HEK293T (cell line): ENCODE measurements around the gene RASSF4.

Source experiments
- CTCF ChIA-PET: fragments of 350-600 bp; formaldehyde crosslinking; extraction: SDS; loops from one replicate; lab custom pipeline; 2021; ENCODE audit warnings: antibody characterized with exemption, inconsistent platforms; lab: Yijun Ruan, JAX
- POLR2A ChIA-PET: fragments of 350-600 bp; formaldehyde crosslinking; extraction: SDS; loops from one replicate; lab custom pipeline; 2020; ENCODE audit warnings: antibody characterized with exemption, inconsistent platforms; lab: Yijun Ruan, JAX
- DNase-seq: peaks from one replicate; pipeline ENCODE4 v3.0.0; 2012; ENCODE audit warnings: mixed read lengths; ENCODE audit errors: extremely low spot score
- ARNT ChIP-seq: fragments of 450-650 bp; IDR thresholded peaks from 2 replicates; pipeline ENCODE4 v1.6.1; 2017; ENCODE audit warnings: mild to moderate bottlenecking
- BHLHE40 ChIP-seq: fragments of 450-650 bp; IDR thresholded peaks from 2 replicates; pipeline ENCODE4 v1.6.1; 2016; ENCODE audit warnings: mild to moderate bottlenecking, moderate library complexity, borderline replicate concordance
- CTBP1 ChIP-seq: fragments of 450-650 bp; IDR thresholded peaks from 2 replicates; pipeline ENCODE4 v1.6.1; 2016; ENCODE audit warnings: borderline replicate concordance
- ELF4 ChIP-seq: fragments of 450-650 bp; IDR thresholded peaks from 2 replicates; pipeline ENCODE4 v1.6.1; 2017; ENCODE audit warnings: antibody characterized with exemption
- FOXA1 ChIP-seq: fragments of 450-650 bp; IDR thresholded peaks from 2 replicates; pipeline ENCODE4 v1.6.1; 2016; ENCODE audit warnings: mild to moderate bottlenecking
- FOXK2 ChIP-seq: fragments of 450-650 bp; IDR thresholded peaks from 2 replicates; pipeline ENCODE4 v1.6.1; 2016; ENCODE audit warnings: mild to moderate bottlenecking
- FOXM1 ChIP-seq: fragments of 450-650 bp; IDR thresholded peaks from 2 replicates; pipeline ENCODE4 v1.6.1; 2017; ENCODE audit warnings: mild to moderate bottlenecking, borderline replicate concordance
- HDGF ChIP-seq: fragments of 450-650 bp; IDR thresholded peaks from 2 replicates; pipeline ENCODE4 v1.6.1; 2017; ENCODE audit warnings: antibody characterized with exemption, borderline replicate concordance
- L3MBTL2 ChIP-seq: fragments of 450-650 bp; conservative IDR thresholded peaks from 2 replicates; pipeline ENCODE4 v1.6.1; 2016; ENCODE audit warnings: mild to moderate bottlenecking
- LEF1 ChIP-seq: fragments of 450-650 bp; IDR thresholded peaks from 2 replicates; pipeline ENCODE4 v1.6.1; 2017; ENCODE audit warnings: mild to moderate bottlenecking, borderline replicate concordance
- NFRKB ChIP-seq: fragments of 450-650 bp; IDR thresholded peaks from 2 replicates; pipeline ENCODE4 v1.6.1; 2016; ENCODE audit warnings: mild to moderate bottlenecking, moderate library complexity
- PKNOX1 ChIP-seq: fragments of 450-650 bp; IDR thresholded peaks from 2 replicates; pipeline ENCODE4 v1.6.1; 2016
- SP1 ChIP-seq: fragments of 450-650 bp; IDR thresholded peaks from 2 replicates; pipeline ENCODE4 v1.6.1; 2017
- SUZ12 ChIP-seq: fragments of 450-650 bp; IDR thresholded peaks from 2 replicates; pipeline ENCODE4 v1.6.1; 2016; ENCODE audit warnings: mild to moderate bottlenecking
- TARDBP ChIP-seq: fragments of 450-650 bp; IDR thresholded peaks from 2 replicates; pipeline ENCODE4 v1.6.1; 2016
- ZNF384 ChIP-seq: fragments of 450-650 bp; IDR thresholded peaks from 2 replicates; pipeline ENCODE4 v1.6.1; 2016

The RASSF4 gene

DNA sequence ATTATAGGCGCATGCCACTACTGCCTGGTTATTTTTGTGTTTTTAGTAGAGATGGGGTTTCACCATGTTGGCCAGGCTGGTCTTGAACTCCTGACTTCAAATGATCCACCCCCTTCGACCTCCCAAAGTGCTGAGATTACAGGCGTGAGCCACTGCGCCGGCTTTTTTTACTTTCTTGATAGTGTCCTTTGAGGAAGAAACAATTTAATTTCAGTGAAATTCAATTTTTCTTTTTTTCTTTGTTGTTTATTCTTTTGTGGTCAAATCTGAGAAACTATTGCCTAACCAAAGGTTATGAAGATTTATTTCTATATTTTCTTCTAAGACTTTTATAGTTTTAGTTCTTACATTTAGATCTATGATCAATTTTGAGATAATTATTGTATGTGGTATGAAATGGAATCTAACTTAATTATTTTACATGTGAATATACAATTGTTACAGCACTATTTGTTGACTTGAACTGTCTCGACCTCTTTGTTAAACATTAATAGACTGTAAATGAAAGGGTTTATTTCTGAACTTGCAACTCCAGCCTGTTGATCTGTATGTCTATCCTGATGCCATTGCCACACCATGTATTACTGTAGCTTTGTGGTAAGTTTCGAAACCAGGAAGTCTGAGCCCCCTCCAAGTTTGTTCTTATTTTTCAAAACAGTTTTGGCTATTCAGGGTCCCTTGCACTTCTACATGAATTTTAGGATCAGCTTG lies 19.8 kb upstream of the RASSF4 start:
- ChIA-PET CTCF (no interaction called here), POLR2A (no interaction called here)
- no peak for TF ChIP-seq SUZ12
- no peak for TF ChIP-seq ZNF384
- TF ChIP-seq ELF4 = no peak
- DNase-seq = no peak

- TF ChIP-seq LEF1 (no peak), BHLHE40 (no peak), FOXK2 (no peak), TARDBP (no peak), ZNF384 (no peak), SUZ12 (no peak), FOXA1 (no peak), SP1 (no peak), HDGF (no peak), CTBP1 (no peak), FOXM1 (no peak), NFRKB (no peak), L3MBTL2 (no peak), ELF4 (no peak), ARNT (no peak), PKNOX1 (no peak)
- DNase-seq = no peak
These were observed 15.2 kb upstream of the RASSF4 start for GRCh38 chr10:44944354-44944753.

GRCh38 chr10:44946205-44946604 lies 13.4 kb upstream of the RASSF4 start:
- CTCF ChIA-PET = no interaction called here
- POLR2A ChIA-PET = no interaction called here
- TF ChIP-seq ZNF384 = no peak
- TF ChIP-seq FOXK2 = no peak
- TF ChIP-seq HDGF = no peak
- no peak for TF ChIP-seq PKNOX1
- no peak for TF ChIP-seq FOXM1
- TF ChIP-seq ARNT = no peak
- TF ChIP-seq SUZ12 = no peak
- no peak for TF ChIP-seq CTBP1
- no peak for TF ChIP-seq ELF4
- TF ChIP-seq L3MBTL2 = no peak
- no peak for TF ChIP-seq TARDBP
- TF ChIP-seq FOXA1 = no peak
- TF ChIP-seq LEF1 = no peak
- no peak for TF ChIP-seq BHLHE40
- TF ChIP-seq NFRKB = no peak
- no peak for TF ChIP-seq SP1
- no peak for DNase-seq

More at GRCh38 chr10:44944354-44944753, 15.2 kb upstream of the RASSF4 start:
- CTCF ChIA-PET = no interaction called here
- POLR2A ChIA-PET = no interaction called here

- CTCF ChIA-PET = no interaction called here
- TF ChIP-seq LEF1 (no peak), FOXA1 (no peak), FOXM1 (no peak), L3MBTL2 (no peak), ZNF384 (no peak), FOXK2 (no peak), NFRKB (no peak), ELF4 (no peak), CTBP1 (no peak)
- POLR2A ChIA-PET = no interaction called here
- no peak for DNase-seq
These were observed 12.0 kb upstream of the RASSF4 start for GRCh38 chr10:44947371-44948152.

DNA sequence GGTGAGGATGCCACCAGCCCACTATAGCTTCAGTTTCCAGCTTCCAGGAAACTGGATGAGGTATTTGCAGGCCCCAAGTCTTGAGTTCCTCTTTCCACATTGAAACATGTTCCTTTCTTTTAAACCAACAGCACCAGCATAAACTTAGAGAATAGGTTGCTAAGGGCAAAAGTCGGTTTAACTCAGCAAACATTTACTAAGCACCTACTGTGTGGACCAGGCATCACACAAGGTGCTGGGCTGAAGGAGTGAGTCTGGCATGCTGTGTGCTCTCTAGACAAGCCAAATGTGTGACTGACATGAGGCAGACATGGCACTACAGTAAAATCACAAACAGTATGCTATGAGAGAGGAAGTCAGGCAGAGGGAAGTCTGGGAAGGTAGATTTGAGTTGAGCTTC lies 11.0 kb upstream of the RASSF4 start:
- CTCF ChIA-PET = no interaction called here
- DNase-seq = no peak
- POLR2A ChIA-PET = no interaction called here
- TF ChIP-seq ZNF384 (no peak), SUZ12 (no peak), ARNT (no peak), PKNOX1 (no peak), LEF1 (no peak), FOXA1 (no peak)

DNA sequence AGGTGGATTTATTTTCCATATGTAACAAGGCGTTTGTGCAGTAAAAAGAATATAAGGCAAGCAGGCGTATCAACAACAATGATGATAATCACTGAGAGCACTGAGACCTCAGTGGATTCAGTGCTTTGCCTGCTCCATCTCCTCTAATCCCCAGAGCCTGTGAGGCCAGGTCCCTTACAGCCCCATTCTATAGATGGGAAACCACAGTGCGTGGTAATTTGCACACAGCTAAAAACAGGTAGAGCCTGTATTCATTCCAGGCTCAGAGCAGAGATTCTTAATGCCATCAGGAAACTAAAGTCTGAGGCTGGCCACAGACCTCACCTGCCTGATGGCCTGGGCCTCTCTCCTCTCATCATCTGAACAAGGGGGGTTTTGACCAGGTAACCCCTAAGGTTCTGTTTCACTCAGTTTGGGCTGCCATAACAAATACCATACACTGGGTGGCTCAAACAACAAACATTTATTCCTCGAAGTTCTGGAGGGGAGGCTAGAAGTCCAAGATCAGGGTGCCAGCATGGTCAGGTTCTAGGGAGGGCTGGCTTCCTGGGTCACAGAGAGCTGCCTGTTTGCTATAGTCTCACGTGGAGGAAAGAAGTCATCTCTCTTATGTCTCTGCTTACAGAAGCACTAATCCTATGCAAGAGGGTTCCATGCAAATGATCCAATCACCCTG lies 10.3 kb upstream of the RASSF4 start:
- POLR2A ChIA-PET = no interaction called here
- no peak for DNase-seq
- no peak for TF ChIP-seq PKNOX1
- no peak for TF ChIP-seq ZNF384
- no peak for TF ChIP-seq ELF4
- no peak for TF ChIP-seq ARNT
- TF ChIP-seq SUZ12 = no peak
- no peak for TF ChIP-seq FOXK2
- no peak for TF ChIP-seq L3MBTL2
- TF ChIP-seq CTBP1 = no peak
- no peak for TF ChIP-seq HDGF
- no peak for TF ChIP-seq TARDBP
- TF ChIP-seq FOXA1 = no peak
- no peak for TF ChIP-seq LEF1
- CTCF ChIA-PET = no interaction called here
